Adrenal gland (tissue), 5 donors: ENCODE measurements around the gene ZFP57.

Source experiments
- CTCF ChIP-seq, 6 experiments: fragments of 450-650 bp in 4 of 6; fragments of 200-600 bp in 2 of 6; sonication (generic) in 1 of 6; IDR thresholded peaks; 1 replicate in 5 of 6; 2 replicates in 1 of 6; pipeline versions ENCODE4 v1.5.1 to v1.8.0; 2016 to 2021; ENCODE audit warnings: antibody characterized with exemption in 6 of 6, mild to moderate bottlenecking in 2 of 6, moderate library complexity in 1 of 6
- POLR2A ChIP-seq, 2 donors: fragments of 450-650 bp; IDR thresholded peaks; one replicate each; pipeline ENCODE4 v1.6.1; 2017; ENCODE audit warnings: antibody characterized with exemption in 2 of 2, mild to moderate bottlenecking in 2 of 2, moderate library complexity in 1 of 2
- donor health status: DM: no; HTN: no; CAD: no.

- TF ChIP-seq CTCF (IDR thresholded peaks at IDR 0.05), result no peak
- no peak for TF ChIP-seq POLR2A (IDR thresholded peaks at IDR 0.05)
These were observed 49.7 kb upstream of the ZFP57 start for GRCh38 chr6:29730575-29731126.
